Subcutaneous abdominal adipose tissue (tissue), 5 donors: ENCODE results near the gene CFAP20.
"Not testable (repeated sequence)": the region's sequence is repeated elsewhere in the genome, so short reads cannot be mapped to it uniquely, and the experiment has no call there.

Experiments used
- H3K27ac ChIP-seq: one replicate; pipeline ENCODE4 v1.7.0; 2013; ENCODE audit warnings: low read depth, mild to moderate bottlenecking, inconsistent platforms, low read length, moderate library complexity
- H3K27me3 ChIP-seq, 5 donors: one replicate each; pipeline ENCODE4 v1.7.0; 2013; ENCODE audit warnings: low read length in 5 of 5, inconsistent platforms in 1 of 5; ENCODE audit not compliant: control insufficient read depth in 5 of 5, insufficient read depth in 4 of 5
- H3K36me3 ChIP-seq, 5 donors: one replicate each; pipeline ENCODE4 v1.7.0; 2013; ENCODE audit warnings: low read length in 5 of 5; ENCODE audit not compliant: control insufficient read depth in 5 of 5, insufficient read depth in 5 of 5
- H3K4me1 ChIP-seq, 5 donors: one replicate each; pipeline ENCODE4 v1.7.0; 2013; ENCODE audit warnings: low read length in 5 of 5, mild to moderate bottlenecking in 3 of 5, moderate library complexity in 1 of 5; ENCODE audit not compliant: control insufficient read depth in 5 of 5, insufficient read depth in 5 of 5
- H3K4me3 ChIP-seq, 5 donors: one replicate each; pipeline ENCODE4 v1.7.0; 2013; ENCODE audit warnings: low read length in 5 of 5, low read depth in 1 of 5
- H3K9ac ChIP-seq, 5 donors: one replicate each; pipeline ENCODE4 v1.7.0; 2013; ENCODE audit warnings: low read length in 5 of 5, mild to moderate bottlenecking in 4 of 5, moderate library complexity in 3 of 5
- H3K9me3 ChIP-seq, 5 donors: one replicate each; pipeline ENCODE4 v1.7.0; 2013; ENCODE audit warnings: low read length in 5 of 5; ENCODE audit not compliant: control insufficient read depth in 5 of 5
- donor health status: healthy.
- donor health status: healthy.
- donor health status: healthy.
- donor health status: healthy.
- donor health status: healthy.

CFAP20 gene

GRCh38 chr16:58074657-58075056, 54.5 kb downstream of the CFAP20 start:
- no peak overlapping the region for H3K9ac ChIP-seq
- no peaks in the 10 kb centered on the region for H3K27me3 ChIP-seq
- no peak overlapping the region for H3K4me3 ChIP-seq
- no peaks in the 10 kb centered on the region for H3K36me3 ChIP-seq
- peaks cover 2 to 9% (median 5%) of the 10 kb centered on the region in 5 donors for H3K9me3 ChIP-seq
- H3K4me1 ChIP-seq = no peaks in the 10 kb centered on the region
- H3K27ac ChIP-seq = no peak overlapping the region

- not testable (repeated sequence) for H3K9ac ChIP-seq
Measured at GRCh38 chr16:58073086-58073485, 56.1 kb downstream of the CFAP20 start.

GRCh38 chr16:58072134-58072533, 57.0 kb downstream of the CFAP20 start:
- not testable (repeated sequence) for H3K9ac ChIP-seq, H3K4me1 ChIP-seq, H3K9me3 ChIP-seq, H3K27me3 ChIP-seq, H3K36me3 ChIP-seq, H3K27ac ChIP-seq, H3K4me3 ChIP-seq

More at GRCh38 chr16:58073086-58073485, 56.1 kb downstream of the CFAP20 start:
- not testable (repeated sequence) for H3K27me3 ChIP-seq, H3K27ac ChIP-seq, H3K4me3 ChIP-seq, H3K4me1 ChIP-seq, H3K36me3 ChIP-seq, H3K9me3 ChIP-seq

GRCh38 chr16:58070585-58070984, 58.6 kb downstream of the CFAP20 start:
- Histone ChIP-seq H3K4me1 (peaks cover 0 to 4% (median 0%) of the 10 kb centered on the region in 5 donors), H3K27ac (no peak overlapping the region), H3K9ac (no peak overlapping the region), H3K9me3 (no peaks in the 10 kb centered on the region), H3K27me3 (no peaks in the 10 kb centered on the region), H3K4me3 (no peak overlapping the region), H3K36me3 (no peaks in the 10 kb centered on the region)
